Keratinocyte (primary cell): ENCODE results near the gene AFF2. TPM values are rescaled to one million over a fixed set of nuclear protein-coding genes. Genes with fewer than 3 reads are reported as not detected.
A peak's percentile ranks its signal among the peaks of the same experiment; 100 is the strongest.

Source experiments
- DNase-seq: peaks from one replicate; pipeline ENCODE4 v3.0.0-alpha.2; 2011; ENCODE audit warnings: low read depth, missing footprints, low spot score
- FAIRE-seq: peaks from 2 replicates; lab custom pipeline; 2011; peaks lifted over from hg19 to GRCh38; lab: Jason Lieb, UNC
- H2AFZ ChIP-seq: 2 replicates; pipeline ENCODE4 v1.6.0; 2012; ENCODE audit warnings: low read length, control low read depth, inconsistent platforms; ENCODE audit not compliant: control insufficient read depth
- H3K27ac ChIP-seq: 2 replicates; pipeline ENCODE4 v1.5.1; 2011; ENCODE audit warnings: low read length; ENCODE audit not compliant: control insufficient read depth, insufficient read depth
- H3K27me3 ChIP-seq: 3 replicates; pipeline ENCODE4 v1.6.0; 2011; ENCODE audit warnings: low read length; ENCODE audit not compliant: control insufficient read depth, insufficient read depth; ENCODE audit errors: extremely low read depth
- H3K36me3 ChIP-seq, 2 experiments: 2 replicates in 1 of 2; 3 replicates in 1 of 2; pipeline ENCODE4 v1.5.1; 2011; ENCODE audit warnings: low read length in 2 of 2, mild to moderate bottlenecking in 1 of 2; ENCODE audit not compliant: control insufficient read depth in 2 of 2, insufficient read depth in 2 of 2; ENCODE audit errors: extremely low read depth in 1 of 2
- H3K4me1 ChIP-seq: 3 replicates; pipeline ENCODE4 v1.5.1; 2011; ENCODE audit warnings: low read length; ENCODE audit not compliant: control insufficient read depth, insufficient read depth; ENCODE audit errors: extremely low read depth
- H3K4me2 ChIP-seq: 3 replicates; pipeline ENCODE4 v1.6.0; 2011; ENCODE audit warnings: low read depth, low read length; ENCODE audit not compliant: control insufficient read depth, insufficient read depth; ENCODE audit errors: extremely low read depth
- H3K4me3 ChIP-seq, 3 experiments: fragments of 200-600 bp in 1 of 3; sonication (generic) in 1 of 3; 2 replicates in 2 of 3; 3 replicates in 1 of 3; pipeline ENCODE4 v1.5.1; 2011 to 2016; ENCODE audit warnings: low read length in 3 of 3, mild to moderate bottlenecking in 3 of 3, control low read depth in 2 of 3, inconsistent platforms in 1 of 3, low read depth in 1 of 3, mixed read lengths in 1 of 3, mixed run types in 1 of 3, moderate library complexity in 1 of 3; ENCODE audit not compliant: control insufficient read depth in 2 of 3, insufficient read depth in 2 of 3; ENCODE audit errors: extremely low read depth in 1 of 3
- H3K79me2 ChIP-seq: 2 replicates; pipeline ENCODE4 v1.6.0; 2012; ENCODE audit warnings: low read length; ENCODE audit not compliant: control insufficient read depth, insufficient read depth
- H3K9ac ChIP-seq: 3 replicates; pipeline ENCODE4 v1.6.0; 2011; ENCODE audit warnings: low read length; ENCODE audit not compliant: control insufficient read depth, insufficient read depth; ENCODE audit errors: extremely low read depth
- H3K9me1 ChIP-seq: 3 replicates; pipeline ENCODE4 v1.6.0; 2011; ENCODE audit warnings: low read length; ENCODE audit not compliant: control insufficient read depth, insufficient read depth; ENCODE audit errors: extremely low read depth
- H3K9me3 ChIP-seq: 2 replicates; pipeline ENCODE4 v1.5.1; 2012; ENCODE audit warnings: low read depth, low read length; ENCODE audit not compliant: control insufficient read depth
- H4K20me1 ChIP-seq: 3 replicates; pipeline ENCODE4 v1.6.0; 2011; ENCODE audit warnings: low read length; ENCODE audit not compliant: control insufficient read depth, insufficient read depth; ENCODE audit errors: extremely low read depth
- EZH2 ChIP-seq: IDR thresholded peaks from one replicate; pipeline ENCODE4 v1.6.1; 2012; ENCODE audit warnings: inconsistent platforms, mild to moderate bottlenecking, low read length, moderate library complexity
- dilution Hi-C: fragments of 300-500 bp; cut with MboI; formaldehyde crosslinking; loops from one replicate; pipeline ENCODE4 v1.7.0; 2020; ENCODE audit warnings: low sequenced_read_pairs; ENCODE audit not compliant: extremely low pct_ligation_motif_present
- polyA minus RNA-seq, 3 experiments: library from RNA; depleted of rRNA, polyadenylated mRNA; stranded (reverse); fragments of >200 nt; gene quantifications; 1 replicate in 1 of 3; 2 replicates in 1 of 3; 3 replicates in 1 of 3; pipeline ENCODE4 v1.2.3, GENCODE V29; 2011
- polyA plus RNA-seq, 5 experiments: library from polyadenylated mRNA; depleted of rRNA in 3 of 5; stranded (reverse) in 3 of 5; stranded (forward) in 1 of 5; unstranded in 1 of 5; fragments of >200 nt; gene quantifications; 1 replicate in 1 of 5; 2 replicates in 3 of 5; 3 replicates in 1 of 5; pipeline versions ENCODE4 v1.2.1 to v1.2.3, GENCODE V29; 2011 to 2012; ENCODE audit warnings: missing spikeins in 2 of 5, low read depth in 1 of 5, low replicate concordance in 1 of 5
- TF ChIP-seq, protein P1 (sequence below), 3 experiments: IDR thresholded peaks in 1 of 3; conservative IDR thresholded peaks in 1 of 3; optimal IDR thresholded peaks in 1 of 3; 2 replicates in 2 of 3; 3 replicates in 1 of 3; pipeline versions ENCODE3 to v1.5.1; 2011; ENCODE audit warnings: low read length in 3 of 3, mild to moderate bottlenecking in 3 of 3, moderate library complexity in 2 of 3, control low read depth in 1 of 3, inconsistent platforms in 1 of 3; ENCODE audit not compliant: insufficient read depth in 2 of 3; ENCODE audit errors: extremely low read depth in 1 of 3

Gene AFF2
- polyA plus RNA-seq (0.01 to 0.03 TPM (median 0.02 TPM) in 3 replicates), polyA minus RNA-seq (0.07 TPM in 1 of 3 replicates, not detected in the others)
- not detected for polyA plus RNA-seq (2011; ENCODE audit: low read depth)
- 0.06 and 0.10 TPM in 2 replicates for polyA plus RNA-seq (2011; cell fraction: cytosol; rRNA removed)
- polyA plus RNA-seq (2011; cell fraction: nucleus; rRNA removed): 0.03 and 0.16 TPM in 2 replicates
- 0.01 TPM in 1 of 2 replicates, not detected in the other for polyA plus RNA-seq (2012; ENCODE audit: low replicate concordance)
- polyA minus RNA-seq (2011; cell fraction: cytosol; rRNA and poly(A)+ RNA removed): not detected
- polyA minus RNA-seq (2011; cell fraction: nucleus; rRNA and poly(A)+ RNA removed): 0.08 TPM in 1 of 2 replicates, not detected in the other

DNA sequence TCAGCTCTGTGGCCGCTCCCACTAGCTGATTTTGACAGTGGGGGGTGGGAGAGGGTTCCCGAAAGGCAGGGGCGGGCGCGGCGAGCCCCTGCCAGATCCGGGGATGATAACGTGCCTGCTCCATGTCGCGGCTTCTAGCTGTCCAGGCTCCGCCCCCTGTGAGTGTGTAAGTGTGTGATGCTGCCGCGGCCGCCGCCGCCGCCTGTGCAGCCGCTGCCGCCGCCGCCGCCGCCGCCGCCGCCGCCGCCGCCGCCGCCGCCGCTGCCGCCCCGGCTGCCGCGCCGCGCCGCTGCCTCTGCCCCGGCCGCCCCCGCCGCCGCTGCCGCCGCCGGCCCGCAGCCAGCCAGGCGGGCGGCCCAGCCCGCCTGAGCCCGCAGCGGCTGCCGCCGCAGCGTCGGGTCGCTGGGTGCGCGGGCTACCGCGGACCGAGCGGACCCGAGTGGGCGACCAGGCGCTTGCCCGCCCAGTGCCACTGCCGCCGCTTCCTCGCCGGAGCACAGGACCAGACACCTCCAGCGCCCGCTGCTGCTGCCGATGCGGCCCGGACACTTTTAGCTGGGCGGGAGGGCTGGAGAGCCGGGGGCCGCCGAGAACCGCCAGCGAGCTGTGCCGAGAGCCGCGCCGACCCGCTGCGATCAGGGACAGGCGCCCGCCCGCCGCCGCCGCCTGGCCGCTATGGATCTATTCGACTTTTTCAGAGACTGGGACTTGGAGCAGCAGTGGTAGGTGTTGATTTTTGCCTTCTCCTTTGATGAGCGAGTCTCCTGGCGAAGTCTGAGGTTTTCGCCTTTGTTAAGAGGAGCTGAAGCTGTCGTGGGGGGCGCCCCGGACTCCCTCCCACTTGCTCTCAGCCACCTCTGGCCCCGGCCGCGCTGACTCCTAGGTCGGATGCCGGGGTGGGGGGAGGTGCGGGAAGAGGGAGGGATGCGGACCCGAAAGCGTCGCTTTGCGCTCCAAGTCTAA lies at the start of gene AFF2:
Gene AFF2, plus strand, starts transcription at position 195 of the 963 bp plus-strand sequence. Its CDS starts 481 bp downstream, at position 676.
- no peaks in the 10 kb centered on the region for H4K20me1 ChIP-seq
- H3K4me1 ChIP-seq: no peaks in the 10 kb centered on the region
- no peaks in the 10 kb centered on the region for H3K9me1 ChIP-seq
- no peak within 1 kb of the TSS for H3K9ac ChIP-seq
- no peak within 1 kb of the TSS for H3K27ac ChIP-seq
- H3K36me3 ChIP-seq: no peaks in the 10 kb centered on the region
- peak within 1 kb of the TSS; percentile 56 for H3K4me2 ChIP-seq
- peaks cover 25% of the 10 kb centered on the region for H3K27me3 ChIP-seq
- no peaks in the 10 kb centered on the region for H3K79me2 ChIP-seq
- dilution Hi-C loops: no loop called here
- FAIRE-seq (no peak), DNase-seq (no peak)
- no peak within 1 kb of the TSS for H2AFZ ChIP-seq
- peak within 1 kb of the TSS in 2 of 3 experiments; percentile 19 to 42 for H3K4me3 ChIP-seq
- no peaks in the 10 kb centered on the region for H3K9me3 ChIP-seq
- TF ChIP-seq, protein P1, sequence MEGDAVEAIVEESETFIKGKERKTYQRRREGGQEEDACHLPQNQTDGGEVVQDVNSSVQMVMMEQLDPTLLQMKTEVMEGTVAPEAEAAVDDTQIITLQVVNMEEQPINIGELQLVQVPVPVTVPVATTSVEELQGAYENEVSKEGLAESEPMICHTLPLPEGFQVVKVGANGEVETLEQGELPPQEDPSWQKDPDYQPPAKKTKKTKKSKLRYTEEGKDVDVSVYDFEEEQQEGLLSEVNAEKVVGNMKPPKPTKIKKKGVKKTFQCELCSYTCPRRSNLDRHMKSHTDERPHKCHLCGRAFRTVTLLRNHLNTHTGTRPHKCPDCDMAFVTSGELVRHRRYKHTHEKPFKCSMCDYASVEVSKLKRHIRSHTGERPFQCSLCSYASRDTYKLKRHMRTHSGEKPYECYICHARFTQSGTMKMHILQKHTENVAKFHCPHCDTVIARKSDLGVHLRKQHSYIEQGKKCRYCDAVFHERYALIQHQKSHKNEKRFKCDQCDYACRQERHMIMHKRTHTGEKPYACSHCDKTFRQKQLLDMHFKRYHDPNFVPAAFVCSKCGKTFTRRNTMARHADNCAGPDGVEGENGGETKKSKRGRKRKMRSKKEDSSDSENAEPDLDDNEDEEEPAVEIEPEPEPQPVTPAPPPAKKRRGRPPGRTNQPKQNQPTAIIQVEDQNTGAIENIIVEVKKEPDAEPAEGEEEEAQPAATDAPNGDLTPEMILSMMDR (optimal IDR thresholded peaks at IDR 0.05 in 1 of 3, IDR thresholded peaks at IDR 0.05 in 1 of 3, conservative IDR thresholded peaks at IDR 0.05 in 1 of 3; ENCODE audit: extremely low read depth in 1 of 3, insufficient read depth in 2 of 3, low read length in 3 of 3): no peak
- TF ChIP-seq EZH2: no peak

DNA sequence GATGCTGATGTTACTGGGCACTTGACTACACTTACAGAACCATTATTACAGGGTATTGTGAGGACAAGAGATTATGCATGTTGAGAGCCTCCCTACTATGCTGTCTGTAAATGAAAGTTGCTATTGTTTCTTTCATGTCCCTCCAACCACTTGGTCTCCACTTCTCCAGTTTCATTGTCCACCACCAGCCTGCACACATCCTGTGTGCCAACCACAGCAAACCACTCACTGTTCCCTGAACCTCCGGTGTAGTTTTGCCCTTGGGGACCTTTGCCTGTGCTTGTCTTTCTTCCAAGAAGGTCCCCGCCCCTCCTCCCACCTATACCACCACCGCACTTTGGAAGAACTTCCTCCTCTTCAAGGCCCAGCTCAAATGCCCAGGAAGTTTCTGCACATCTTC lies 43.1 kb upstream of the AFF2 start:
- no peaks in the 10 kb centered on the region for H3K27me3 ChIP-seq

More for the DNA sequence above, 43.1 kb upstream of the AFF2 start:
- Histone ChIP-seq H3K9ac (no peak overlapping the region), H3K4me1 (no peaks in the 10 kb centered on the region), H3K4me2 (no peak overlapping the region), H2AFZ (no peak overlapping the region), H3K36me3 (no peaks in the 10 kb centered on the region), H3K9me3 (no peaks in the 10 kb centered on the region), H3K27ac (no peak overlapping the region), H3K4me3 (no peak overlapping the region), H3K79me2 (no peaks in the 10 kb centered on the region), H4K20me1 (no peaks in the 10 kb centered on the region), H3K9me1 (no peaks in the 10 kb centered on the region)
- no peak for DNase-seq
- no peak for TF ChIP-seq EZH2
- TF ChIP-seq, protein P1 (optimal IDR thresholded peaks at IDR 0.05 in 1 of 3, IDR thresholded peaks at IDR 0.05 in 1 of 3, conservative IDR thresholded peaks at IDR 0.05 in 1 of 3; ENCODE audit: extremely low read depth in 1 of 3, insufficient read depth in 2 of 3, low read length in 3 of 3): no peak
- FAIRE-seq: no peak
- dilution Hi-C loops: no loop called here
